AG04449 (cell line): ENCODE results near the gene RBM4B.

Experiments used
- CTCF ChIA-PET: fragments of 350-600 bp; formaldehyde crosslinking; extraction: SDS; loops from one replicate; lab custom pipeline; 2021; ENCODE audit warnings: antibody characterized with exemption; lab: Yijun Ruan, JAX
- POLR2A ChIA-PET: fragments of 400-600, 350-600 bp; formaldehyde crosslinking; extraction: SDS; loops from one replicate; lab custom pipeline; 2020; ENCODE audit warnings: antibody characterized with exemption, inconsistent platforms; lab: Yijun Ruan, JAX
- DNase-seq: peaks from one replicate; pipeline ENCODE4 v3.0.0-alpha.2; 2010; ENCODE audit warnings: low read depth, low spot score
- H3K4me3 ChIP-seq: 2 replicates; pipeline ENCODE4 v1.5.1; 2011; ENCODE audit warnings: low read depth, mild to moderate bottlenecking, control low read depth, low read length
- CTCF ChIP-seq: IDR thresholded peaks from one replicate; pipeline ENCODE4 v1.5.1; 2011; ENCODE audit warnings: mild to moderate bottlenecking, moderate library complexity, low read length, control low read depth, inconsistent platforms; ENCODE audit not compliant: insufficient read depth; ENCODE audit errors: missing control alignments

RBM4B gene

DNA sequence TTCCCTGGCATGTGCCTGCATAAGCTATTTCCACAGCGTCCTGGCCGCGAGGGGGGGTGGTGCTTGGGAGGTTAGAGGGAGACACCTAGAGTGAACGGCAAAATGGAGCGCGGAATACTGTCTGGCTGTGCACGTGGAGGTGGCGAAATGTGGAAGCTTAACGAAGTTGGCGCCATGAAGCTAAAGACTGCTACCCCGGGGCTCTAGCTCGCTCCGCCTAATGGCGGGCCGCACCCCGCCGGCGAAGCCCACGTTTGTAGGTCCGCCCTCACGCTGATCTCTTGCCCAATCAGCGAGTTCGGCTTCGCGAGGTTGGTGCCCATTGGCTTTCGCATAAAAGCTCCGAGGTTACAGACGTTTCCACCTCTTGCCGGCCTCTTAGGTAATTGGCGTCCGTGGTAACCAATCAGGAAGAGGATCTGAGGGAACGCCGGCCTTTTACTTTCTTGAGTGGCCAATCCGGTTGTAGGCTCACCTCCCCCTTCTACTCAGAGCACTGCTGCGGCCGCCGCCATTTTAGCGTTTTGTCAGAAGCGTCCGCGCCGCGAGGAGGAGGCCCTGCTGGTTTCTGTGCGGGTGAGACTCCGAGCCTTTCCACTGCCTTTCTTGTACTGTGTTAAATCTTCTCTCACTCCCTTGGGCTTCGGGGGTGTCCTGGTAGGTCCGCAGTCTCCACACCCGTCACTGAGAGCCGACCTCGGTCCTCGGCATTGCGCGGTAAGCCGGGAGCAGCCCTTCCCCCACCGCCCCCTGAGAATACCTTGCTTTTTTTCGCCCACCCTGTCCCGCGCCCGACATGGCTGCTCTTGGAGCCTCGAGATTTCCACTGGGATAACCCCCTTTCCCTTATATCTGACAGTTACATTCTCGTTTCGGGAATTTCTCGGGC is 39.3 kb downstream of the RBM4B start, which contains the start of gene RBM4:
TSS of gene RBM4 (plus strand) at position 527 of the 889 bp plus-strand sequence. CDS start 1,009 bp downstream, outside the sequence.
- POLR2A ChIA-PET, result interaction anchor here (0.6 to 2.7 kb wide), 13 partner anchors 9 to 326 kb away, joined by 3 to 37 read pairs (median 4); partner anchors contain the start of gene RBM14
- H3K4me3 ChIP-seq, result peak within 1 kb of the TSS; percentile 86
- peak; percentile 99 for DNase-seq
- no peak for TF ChIP-seq CTCF
- CTCF ChIA-PET, result interaction anchor here (0.8 to 1.8 kb wide), 6 partner anchors 10 to 252 kb away, joined by 3 to 6 read pairs (median 4); partner anchors contain the start of genes CCDC87, CCS and RBM4B

GRCh38 chr11:66637557-66638176 is 40.0 kb downstream of the RBM4B start:
- TF ChIP-seq CTCF, result no peak
- ChIA-PET CTCF (interaction anchor here (0.8 to 1.8 kb wide), 5 partner anchors 9 to 251 kb away, joined by 3 to 6 read pairs (median 5); partner anchors contain the start of genes CCDC87 and CCS), POLR2A (interaction anchor here (0.6 to 2.7 kb wide), 11 partner anchors 8 to 325 kb away, joined by 3 to 37 read pairs (median 4); partner anchors contain the start of gene RBM14)
- H3K4me3 ChIP-seq, result peak overlapping the region; percentile 60
- no peak for DNase-seq

- no peak overlapping the region for H3K4me3 ChIP-seq
- CTCF ChIA-PET, result no interaction called here
- TF ChIP-seq CTCF, result no peak
- no peak for DNase-seq
- POLR2A ChIA-PET, result interaction anchor here (0.8 kb wide), 1 partner anchor 20 kb away, joined by 3 read pairs; the partner anchor contains the start of gene RBM14
These were observed 41.3 kb downstream of the RBM4B start for GRCh38 chr11:66636411-66636810.

DNA sequence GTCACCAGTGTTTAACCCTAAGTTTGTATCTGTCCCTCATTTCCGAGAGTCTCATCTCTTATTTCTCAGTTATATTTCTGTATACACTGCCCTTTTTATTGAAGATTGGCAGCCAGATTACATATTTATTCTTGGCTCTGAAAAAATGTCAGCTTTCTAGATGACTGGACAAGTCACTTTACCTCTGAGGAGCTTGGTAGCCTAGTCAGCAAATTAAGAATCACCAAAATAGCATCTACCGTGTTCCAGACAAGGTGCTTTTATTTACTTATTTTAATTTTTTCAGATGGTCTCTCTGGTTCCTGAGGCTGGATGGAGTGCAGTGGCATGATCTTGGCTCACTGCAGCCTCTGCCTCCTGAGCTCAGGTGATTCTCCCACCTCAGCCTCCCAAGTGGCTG is 44.7 kb downstream of the RBM4B start:
- TF ChIP-seq CTCF, result no peak
- ChIA-PET CTCF (interaction anchor here (1.3 kb wide), 1 partner anchor 16 kb away, joined by 3 read pairs; no protein-coding TSS in a partner anchor), POLR2A (interaction anchor here (0.8 kb wide), 1 partner anchor 9 kb away, joined by 3 read pairs; no protein-coding TSS in a partner anchor)
- no peak overlapping the region for H3K4me3 ChIP-seq
- DNase-seq, result no peak

GRCh38 chr11:66631883-66632282 is 45.8 kb downstream of the RBM4B start:
- no peak for DNase-seq
- H3K4me3 ChIP-seq, result no peak overlapping the region
- POLR2A ChIA-PET, result interaction anchor here (0.7 kb wide), 1 partner anchor 142 kb away, joined by 3 read pairs; no protein-coding TSS in a partner anchor
- TF ChIP-seq CTCF, result no peak
- CTCF ChIA-PET, result interaction anchor here (1.3 kb wide), 1 partner anchor 14 kb away, joined by 3 read pairs; no protein-coding TSS in a partner anchor
